K562 (cell line): Measurements from ENCODE around the gene GRIN1. TPM values are rescaled to one million over a fixed set of nuclear protein-coding genes. Genes with fewer than 3 reads are reported as not detected.

Experiments
- CREB1 ChIP-seq, 2 experiments: sonication (generic) in 1 of 2; formaldehyde crosslinking in 1 of 2; IDR thresholded peaks; 2 replicates each; pipeline versions ENCODE4 v1.6.1 to v1.8.0; 2012 to 2022; ENCODE audit warnings: inconsistent platforms in 1 of 2, mild to moderate bottlenecking in 1 of 2, missing genetic modification reagents in 1 of 2, moderate library complexity in 1 of 2
- CXXC5 ChIP-seq: fragments of 250-450 bp; sonication (Bioruptor Pico); IDR thresholded peaks from 2 replicates; pipeline ENCODE4 v1.8.0; 2022; ENCODE audit warnings: inconsistent platforms, mild to moderate bottlenecking, moderate library complexity
- DPF2 ChIP-seq: fragments of 450-650 bp; IDR thresholded peaks from 2 replicates; pipeline ENCODE4 v1.6.1; 2016
- GABPB2 ChIP-seq: fragments of 250-450 bp; sonication (Bioruptor Pico); conservative IDR thresholded peaks from 2 replicates; pipeline ENCODE4 v1.5.1; 2021; ENCODE audit warnings: mild to moderate bottlenecking
- GMEB1 ChIP-seq: fragments of 250-450 bp; sonication (Bioruptor Pico); IDR thresholded peaks from 2 replicates; pipeline ENCODE4 v1.4.0; 2020; ENCODE audit warnings: mild to moderate bottlenecking
- MEIS2 ChIP-seq: fragments of 450-650 bp; IDR thresholded peaks from 2 replicates; pipeline ENCODE4 v1.6.1; 2014; ENCODE audit warnings: mild to moderate bottlenecking; ENCODE audit not compliant: partially characterized antibody
- MYNN ChIP-seq, 2 experiments: sonication (generic); formaldehyde crosslinking in 1 of 2; IDR thresholded peaks; 2 replicates each; pipeline versions ENCODE4 v1.5.0 to v1.6.1; 2016 to 2020; ENCODE audit warnings: antibody characterized with exemption in 1 of 2, missing genetic modification reagents in 1 of 2
- NEUROD1 ChIP-seq: fragments of 150-350 bp; IDR thresholded peaks from 2 replicates; pipeline ENCODE4 v1.6.1; 2014; ENCODE audit warnings: borderline replicate concordance, low read length, low read depth; ENCODE audit not compliant: partially characterized antibody
- NR2C2 ChIP-seq, 2 experiments: fragments of 200-800 bp in 1 of 2; sonication (Bioruptor generic) in 1 of 2; sonication (generic) in 1 of 2; formaldehyde crosslinking in 1 of 2; IDR thresholded peaks; 2 replicates each; pipeline versions ENCODE4 v1.6.1 to v1.8.0; 2016 to 2022; ENCODE audit warnings: mild to moderate bottlenecking in 1 of 2, missing compliant biosample characterization in 1 of 2, missing genetic modification characterization in 1 of 2, missing genetic modification reagents in 1 of 2
- PHF21A ChIP-seq: fragments of 450-650 bp; IDR thresholded peaks from 2 replicates; pipeline ENCODE4 v1.6.1; 2017; ENCODE audit warnings: low read depth, borderline replicate concordance
- SMAD4 ChIP-seq: fragments of 250-450 bp; sonication (Bioruptor Pico); conservative IDR thresholded peaks from 2 replicates; pipeline ENCODE4 v1.8.0; 2021; ENCODE audit warnings: inconsistent platforms, mild to moderate bottlenecking, moderate library complexity
- SUPT5H ChIP-seq: fragments of 450-650 bp; IDR thresholded peaks from 2 replicates; pipeline ENCODE4 v1.6.1; 2016
- TBL1XR1 ChIP-seq, 2 experiments: IDR thresholded peaks; 2 replicates each; pipeline ENCODE4 v1.6.1; 2012; ENCODE audit warnings: improper control_type of control experiment in 2 of 2, low read length in 2 of 2, mild to moderate bottlenecking in 1 of 2
- THAP12 ChIP-seq: fragments of 250-450 bp; sonication (Bioruptor Pico); IDR thresholded peaks from 2 replicates; pipeline ENCODE4 v1.9.0; 2021; ENCODE audit warnings: mild to moderate bottlenecking, inconsistent platforms
- ZBTB2 ChIP-seq: fragments of 450-650 bp; IDR thresholded peaks from 2 replicates; pipeline ENCODE4 v1.6.1; 2016; ENCODE audit warnings: antibody characterized with exemption
- ZC3H11A ChIP-seq: IDR thresholded peaks from 2 replicates; pipeline ENCODE4 v1.6.1; 2012; ENCODE audit warnings: low read depth, low read length, improper control_type of control experiment
- ZNF143 ChIP-seq: sonication (generic); formaldehyde crosslinking; IDR thresholded peaks from 2 replicates; pipeline ENCODE4 v1.9.0; 2022; ENCODE audit warnings: mild to moderate bottlenecking, missing genetic modification reagents
- ZNF24 ChIP-seq: fragments of 450-650 bp; IDR thresholded peaks from 2 replicates; pipeline ENCODE4 v1.6.1; 2016
- ZNF280B ChIP-seq: fragments of 250-450 bp; sonication (Bioruptor Pico); IDR thresholded peaks from 2 replicates; pipeline ENCODE4 v1.5.1; 2021; ENCODE audit warnings: mild to moderate bottlenecking
- ZNF511 ChIP-seq: sonication (generic); formaldehyde crosslinking; IDR thresholded peaks from 2 replicates; pipeline ENCODE4 v1.8.0; 2022; ENCODE audit warnings: mild to moderate bottlenecking, missing genetic modification reagents
- polyA plus RNA-seq, 8 experiments: library from polyadenylated mRNA; depleted of rRNA in 4 of 8; stranded (reverse) in 5 of 8; unstranded in 3 of 8; fragments of >200 nt; fragmentation: Nextera tagmentation in 2 of 8; fragmentation: Illumina TruSeq in 1 of 8; extraction: Ambion mirVana in 2 of 8; extraction: Trizol in 1 of 8; gene quantifications; 2 replicates each; pipeline versions ENCODE4 v1.2.1 to v1.2.3, GENCODE V29; 2011 to 2014; ENCODE audit warnings: inconsistent platforms in 1 of 8, missing spikeins in 1 of 8
- total RNA-seq, 7 experiments: library from RNA; depleted of rRNA in 6 of 7; stranded (reverse); fragments of >200 nt in 6 of 7; fragmentation: Illumina TruSeq in 2 of 7; extraction: Trizol in 2 of 7; gene quantifications; 2 replicates each; pipeline versions ENCODE4 v1.2.1 to v1.2.3, GENCODE V29; 2011 to 2021; ENCODE audit warnings: low replicate concordance in 1 of 7

GRIN1 gene
- total and polyA plus RNA-seq, 9 of the 15 experiments (the other 6 are each of a cell fraction or from before 2014, with no cell fraction given): 0.03 to 0.35 (median 0.16) TPM; not detected in 6

- TF ChIP-seq ZNF511 (CRISPR knock-in tag): peak; percentile 14; the same call in 1 of the 2 replicates
- TF ChIP-seq PHF21A: no peak
- peak; percentile 71 for TF ChIP-seq THAP12 (CRISPR knock-in tag)
- peak; percentile 15; the same call in 1 of the 2 replicates for TF ChIP-seq DPF2
- TF ChIP-seq NR2C2 (CRISPR knock-in tag; IDR thresholded peaks at IDR 0.05): peak; percentile 3; the same call in 1 of the 2 replicates
- peak; percentile 65; the same call in 1 of the 2 replicates for TF ChIP-seq NR2C2 (tag; IDR thresholded peaks at IDR 0.05)
- peak; percentile 90 for TF ChIP-seq MEIS2
- TF ChIP-seq ZC3H11A: no peak
- peak; percentile 98 for TF ChIP-seq CXXC5 (CRISPR knock-in tag)
- TF ChIP-seq ZNF24: peak; percentile 97
- TF ChIP-seq SUPT5H: peak; percentile 82
- TF ChIP-seq TBL1XR1 (IDR thresholded peaks at IDR 0.05; ENCODE audit: low read length in 2 of 2): no peak
- TF ChIP-seq GMEB1 (CRISPR knock-in tag): peak; percentile 97
- TF ChIP-seq NEUROD1: peak; percentile 15
- TF ChIP-seq ZNF143 (CRISPR knock-in tag): peak; percentile 13; the same call in 1 of the 2 replicates
- TF ChIP-seq ZBTB2: peak; percentile 97
- no peak for TF ChIP-seq MYNN (IDR thresholded peaks at IDR 0.05)
- TF ChIP-seq MYNN (CRISPR knock-in tag; IDR thresholded peaks at IDR 0.05): no peak
- TF ChIP-seq ZNF280B (CRISPR knock-in tag): 0 out of 2 replicates have a peak, but pooled peaks have one; percentile 43
- 0 out of 2 replicates have a peak, but pooled peaks have one; percentile 49 for TF ChIP-seq SMAD4 (CRISPR knock-in tag)
- peak; percentile 71 for TF ChIP-seq CREB1 (IDR thresholded peaks at IDR 0.05)
- peak; percentile 84 for TF ChIP-seq CREB1 (CRISPR knock-in tag; IDR thresholded peaks at IDR 0.05)
- TF ChIP-seq GABPB2: no peak
Observed at GRCh38 chr9:137129456-137130175, 9.3 kb upstream of the GRIN1 start (continued).
